ENCODE results near the gene DYDC1.

Gene DYDC1

GRCh38 chr10:80373502-80373901, 16.9 kb upstream of the DYDC1 start:
- no peaks in the 10 kb centered on the region for H3F3A ChIP-seq (ENCODE audit: low read depth)
- H2AFZ ChIP-seq (ENCODE audit: low read length), result no peak overlapping the region
- no peaks in the 10 kb centered on the region for H3K9me3 ChIP-seq (ENCODE audit: insufficient read depth, low read depth, low read length)
- TF ChIP-seq CTCF (conservative IDR thresholded peaks at IDR 0.05; ENCODE audit: low read length), result no peak
- TF ChIP-seq EZH2phosphoT487 (IDR thresholded peaks at IDR 0.05; ENCODE audit: borderline replicate concordance), result no peak
- no peak overlapping the region for H3K4me2 ChIP-seq (ENCODE audit: low read depth, low read length, poor library complexity, severe bottlenecking)
- no peaks in the 10 kb centered on the region for H3K79me2 ChIP-seq (ENCODE audit: insufficient read depth, low read length)
- no peaks in the 10 kb centered on the region for H3K36me3 ChIP-seq (ENCODE audit: insufficient read depth, low read length)
- no peaks in the 10 kb centered on the region for H3K9me2 ChIP-seq (replicated peaks; ENCODE audit: low read depth, low read length)
- no peaks in the 10 kb centered on the region for H3K27me3 ChIP-seq (ENCODE audit: insufficient read depth, low read length, poor library complexity, severe bottlenecking)
- H3K4me3 ChIP-seq (ENCODE audit: low read length, poor library complexity, severe bottlenecking), result no peak overlapping the region
- no peaks in the 10 kb centered on the region for H4K20me1 ChIP-seq (ENCODE audit: insufficient read depth, low read length, poor library complexity, severe bottlenecking)
- H3K9ac ChIP-seq (ENCODE audit: low read depth, low read length, poor library complexity, severe bottlenecking), result no peak overlapping the region
- H3K4me1 ChIP-seq (ENCODE audit: insufficient read depth, low read length, poor library complexity, severe bottlenecking), result no peaks in the 10 kb centered on the region

GRCh38 chr10:80372675-80373074, 16.1 kb upstream of the DYDC1 start:
- Histone ChIP-seq H3K36me3 (ENCODE audit: insufficient read depth, low read length) (no peaks in the 10 kb centered on the region), H4K20me1 (ENCODE audit: insufficient read depth, low read length, poor library complexity, severe bottlenecking) (no peaks in the 10 kb centered on the region), H3K4me3 (ENCODE audit: low read length, poor library complexity, severe bottlenecking) (no peak overlapping the region), H2AFZ (ENCODE audit: low read length) (no peak overlapping the region), H3K27me3 (ENCODE audit: insufficient read depth, low read length, poor library complexity, severe bottlenecking) (no peaks in the 10 kb centered on the region), H3K9me3 (ENCODE audit: insufficient read depth, low read depth, low read length) (no peaks in the 10 kb centered on the region), H3K9ac (ENCODE audit: low read depth, low read length, poor library complexity, severe bottlenecking) (no peak overlapping the region), H3K79me2 (ENCODE audit: insufficient read depth, low read length) (no peaks in the 10 kb centered on the region), H3K4me1 (ENCODE audit: insufficient read depth, low read length, poor library complexity, severe bottlenecking) (no peaks in the 10 kb centered on the region), H3K9me2 (replicated peaks; ENCODE audit: low read depth, low read length) (no peaks in the 10 kb centered on the region), H3F3A (ENCODE audit: low read depth) (no peaks in the 10 kb centered on the region), H3K4me2 (ENCODE audit: low read depth, low read length, poor library complexity, severe bottlenecking) (no peak overlapping the region)
- no peak for TF ChIP-seq CTCF (conservative IDR thresholded peaks at IDR 0.05; ENCODE audit: low read length)

- no peaks in the 10 kb centered on the region for H3K27me3 ChIP-seq (ENCODE audit: insufficient read depth, low read length, poor library complexity, severe bottlenecking)
Observed at GRCh38 chr10:80371467-80371866, 14.9 kb upstream of the DYDC1 start.

More at GRCh38 chr10:80371467-80371866, 14.9 kb upstream of the DYDC1 start:
- Histone ChIP-seq H3K79me2 (ENCODE audit: insufficient read depth, low read length) (no peaks in the 10 kb centered on the region), H3K4me1 (ENCODE audit: insufficient read depth, low read length, poor library complexity, severe bottlenecking) (no peaks in the 10 kb centered on the region), H3K9me3 (ENCODE audit: insufficient read depth, low read depth, low read length) (peaks cover 3% of the 10 kb centered on the region; the same call in 1 of the 2 replicates), H3K4me3 (ENCODE audit: low read length, poor library complexity, severe bottlenecking) (no peak overlapping the region), H2AFZ (ENCODE audit: low read length) (no peak overlapping the region), H3K4me2 (ENCODE audit: low read depth, low read length, poor library complexity, severe bottlenecking) (no peak overlapping the region), H3K36me3 (ENCODE audit: insufficient read depth, low read length) (no peaks in the 10 kb centered on the region), H3K9ac (ENCODE audit: low read depth, low read length, poor library complexity, severe bottlenecking) (no peak overlapping the region), H4K20me1 (ENCODE audit: insufficient read depth, low read length, poor library complexity, severe bottlenecking) (no peaks in the 10 kb centered on the region), H3F3A (ENCODE audit: low read depth) (no peaks in the 10 kb centered on the region), H3K9me2 (replicated peaks; ENCODE audit: low read depth, low read length) (no peaks in the 10 kb centered on the region)
- TF ChIP-seq CTCF (conservative IDR thresholded peaks at IDR 0.05; ENCODE audit: low read length), result no peak
- TF ChIP-seq EZH2phosphoT487 (IDR thresholded peaks at IDR 0.05; ENCODE audit: borderline replicate concordance), result no peak

All from Loucy (cell line).